KOPT-K1 (cell line): ENCODE data around the gene PLEKHM2.
"Not testable (repeated sequence)": the region's sequence is repeated elsewhere in the genome, so short reads cannot be mapped to it uniquely, and the experiment has no call there.

Experiments used
- H3K27ac ChIP-seq: fragments of 200-600 bp; sonication (generic); 2 replicates; pipeline ENCODE4 v1.5.1; 2016; ENCODE audit warnings: antibody characterized with exemption, mild to moderate bottlenecking, low read depth, low read length; ENCODE audit not compliant: poor library complexity, severe bottlenecking
- H3K36me3 ChIP-seq: fragments of 200-600 bp; sonication (generic); 2 replicates; pipeline ENCODE4 v1.5.1; 2017; ENCODE audit warnings: antibody characterized with exemption, mild to moderate bottlenecking, low read length, moderate library complexity; ENCODE audit not compliant: insufficient read depth
- H3K9me3 ChIP-seq: fragments of 200-600 bp; sonication (generic); 2 replicates; pipeline ENCODE4 v1.5.1; 2017; ENCODE audit warnings: antibody characterized with exemption, low read length, mild to moderate bottlenecking; ENCODE audit not compliant: insufficient read depth, poor library complexity, severe bottlenecking

The PLEKHM2 gene, protein sequence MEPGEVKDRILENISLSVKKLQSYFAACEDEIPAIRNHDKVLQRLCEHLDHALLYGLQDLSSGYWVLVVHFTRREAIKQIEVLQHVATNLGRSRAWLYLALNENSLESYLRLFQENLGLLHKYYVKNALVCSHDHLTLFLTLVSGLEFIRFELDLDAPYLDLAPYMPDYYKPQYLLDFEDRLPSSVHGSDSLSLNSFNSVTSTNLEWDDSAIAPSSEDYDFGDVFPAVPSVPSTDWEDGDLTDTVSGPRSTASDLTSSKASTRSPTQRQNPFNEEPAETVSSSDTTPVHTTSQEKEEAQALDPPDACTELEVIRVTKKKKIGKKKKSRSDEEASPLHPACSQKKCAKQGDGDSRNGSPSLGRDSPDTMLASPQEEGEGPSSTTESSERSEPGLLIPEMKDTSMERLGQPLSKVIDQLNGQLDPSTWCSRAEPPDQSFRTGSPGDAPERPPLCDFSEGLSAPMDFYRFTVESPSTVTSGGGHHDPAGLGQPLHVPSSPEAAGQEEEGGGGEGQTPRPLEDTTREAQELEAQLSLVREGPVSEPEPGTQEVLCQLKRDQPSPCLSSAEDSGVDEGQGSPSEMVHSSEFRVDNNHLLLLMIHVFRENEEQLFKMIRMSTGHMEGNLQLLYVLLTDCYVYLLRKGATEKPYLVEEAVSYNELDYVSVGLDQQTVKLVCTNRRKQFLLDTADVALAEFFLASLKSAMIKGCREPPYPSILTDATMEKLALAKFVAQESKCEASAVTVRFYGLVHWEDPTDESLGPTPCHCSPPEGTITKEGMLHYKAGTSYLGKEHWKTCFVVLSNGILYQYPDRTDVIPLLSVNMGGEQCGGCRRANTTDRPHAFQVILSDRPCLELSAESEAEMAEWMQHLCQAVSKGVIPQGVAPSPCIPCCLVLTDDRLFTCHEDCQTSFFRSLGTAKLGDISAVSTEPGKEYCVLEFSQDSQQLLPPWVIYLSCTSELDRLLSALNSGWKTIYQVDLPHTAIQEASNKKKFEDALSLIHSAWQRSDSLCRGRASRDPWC

GRCh38 chr1:15684042-15684461 is at the start of gene PLEKHM2:
Gene PLEKHM2, plus strand, starts transcription at chr1:15684320. Its CDS starts 239 bp downstream, at chr1:15684559.
- peak within 1 kb of the TSS; percentile 83 for H3K27ac ChIP-seq
- no peaks in the 10 kb centered on the region; the same call in 1 of the 2 replicates for H3K36me3 ChIP-seq
- no peaks in the 10 kb centered on the region for H3K9me3 ChIP-seq

DNA sequence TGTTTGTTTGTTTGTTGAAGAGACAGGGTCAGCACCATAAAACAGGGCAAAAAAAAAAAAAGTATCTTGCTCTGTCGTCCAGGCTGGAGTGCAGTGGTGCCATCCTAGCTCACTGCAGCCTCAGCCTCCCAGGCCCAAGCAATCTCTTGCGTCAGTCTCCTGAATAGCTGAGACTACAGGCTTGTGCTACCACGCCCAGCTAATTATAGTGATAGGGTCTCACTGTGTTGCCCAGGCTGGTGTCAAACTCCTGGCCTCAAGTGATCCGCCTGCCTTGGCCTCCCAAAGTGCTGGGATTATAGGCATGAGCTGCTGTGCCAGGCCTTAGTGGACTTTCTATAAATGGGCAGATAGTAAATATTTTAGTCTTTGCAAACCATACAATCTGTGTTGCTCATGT is 47.7 kb upstream of the PLEKHM2 start:
- no peak overlapping the region for H3K27ac ChIP-seq
- H3K36me3 ChIP-seq, result peaks cover 99% of the 10 kb centered on the region
- no peaks in the 10 kb centered on the region for H3K9me3 ChIP-seq

GRCh38 chr1:15637826-15638225 is 46.3 kb upstream of the PLEKHM2 start:
- no peak overlapping the region for H3K27ac ChIP-seq
- no peaks in the 10 kb centered on the region for H3K9me3 ChIP-seq
- H3K36me3 ChIP-seq, result peaks cover 99% of the 10 kb centered on the region

DNA sequence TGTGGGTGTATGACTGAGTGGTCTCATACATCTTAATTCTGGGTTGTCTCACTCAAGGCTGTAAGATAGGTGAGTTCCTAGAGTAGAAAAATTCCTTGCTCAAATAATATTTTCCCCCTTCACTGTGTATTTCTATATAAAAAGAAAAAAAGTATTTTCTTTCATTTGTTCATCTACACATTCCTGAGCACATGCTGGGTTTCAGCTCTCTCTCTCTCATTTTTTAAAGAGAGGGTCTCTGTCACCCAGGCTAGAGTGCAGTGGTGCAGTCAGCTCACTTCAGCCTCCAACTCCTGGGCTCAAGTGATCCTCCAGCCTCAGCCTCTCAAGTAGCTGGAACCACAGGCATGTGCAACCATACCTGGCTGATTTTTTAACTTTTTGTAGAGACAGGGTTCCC is 44.9 kb upstream of the PLEKHM2 start:
- Histone ChIP-seq H3K27ac (no peak overlapping the region), H3K9me3 (no peaks in the 10 kb centered on the region), H3K36me3 (peaks cover 98% of the 10 kb centered on the region)

DNA sequence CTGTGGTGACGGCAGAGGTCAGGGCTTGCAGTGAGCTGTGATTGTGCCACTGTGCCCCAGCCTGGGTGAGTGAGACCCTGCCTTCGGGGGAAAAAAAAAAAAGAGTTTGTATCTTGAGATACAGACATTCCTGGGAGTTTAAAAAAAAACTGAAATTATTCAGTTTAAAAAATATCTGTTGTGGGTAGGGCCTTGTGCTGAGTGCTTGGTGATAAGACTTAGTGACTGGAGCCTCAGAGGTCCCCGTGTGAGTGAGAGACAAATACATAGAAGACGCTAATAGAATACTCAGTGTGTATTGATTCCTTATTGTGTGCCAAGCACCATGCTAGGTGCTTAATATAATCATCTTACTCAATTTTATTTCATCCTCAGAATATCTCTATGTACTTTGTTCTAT is 44.2 kb upstream of the PLEKHM2 start:
- peaks cover 96% of the 10 kb centered on the region for H3K36me3 ChIP-seq
- H3K9me3 ChIP-seq, result no peaks in the 10 kb centered on the region
- no peak overlapping the region for H3K27ac ChIP-seq

GRCh38 chr1:15640667-15641066 is 43.5 kb upstream of the PLEKHM2 start:
- Histone ChIP-seq H3K27ac (no peak overlapping the region), H3K36me3 (peaks cover 96% of the 10 kb centered on the region)

DNA sequence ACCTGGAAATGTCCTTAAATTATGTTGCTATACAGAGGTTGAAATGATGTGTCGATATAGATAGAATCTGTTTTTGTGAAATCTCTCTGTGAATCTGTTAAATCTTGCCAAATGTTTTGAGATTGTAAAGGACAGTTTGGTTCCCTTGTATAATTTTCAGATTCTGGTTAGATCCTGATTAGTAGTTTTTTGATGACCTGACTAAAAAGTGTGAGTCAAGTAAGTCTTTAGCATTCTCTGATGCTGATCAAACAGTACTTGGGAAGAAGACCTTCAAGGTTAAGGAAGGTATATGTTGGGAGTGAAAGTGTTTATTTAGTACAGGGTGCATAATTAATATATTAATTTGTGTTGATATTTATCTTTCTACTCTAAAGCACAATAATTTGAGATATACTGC is 34.2 kb upstream of the PLEKHM2 start:
- peaks cover 95% of the 10 kb centered on the region for H3K36me3 ChIP-seq
- no peaks in the 10 kb centered on the region for H3K9me3 ChIP-seq
- H3K27ac ChIP-seq, result no peak overlapping the region

More at GRCh38 chr1:15640667-15641066, 43.5 kb upstream of the PLEKHM2 start:
- H3K9me3 ChIP-seq, result no peaks in the 10 kb centered on the region

GRCh38 chr1:15650433-15650832 is 33.7 kb upstream of the PLEKHM2 start:
- Histone ChIP-seq H3K27ac (no peak overlapping the region), H3K36me3 (peaks cover 95% of the 10 kb centered on the region)

GRCh38 chr1:15652130-15652529 is 32.0 kb upstream of the PLEKHM2 start:
- H3K27ac ChIP-seq, H3K9me3 ChIP-seq: not testable (repeated sequence)
- peaks cover 94% of the 10 kb centered on the region for H3K36me3 ChIP-seq

More at GRCh38 chr1:15650433-15650832, 33.7 kb upstream of the PLEKHM2 start:
- H3K9me3 ChIP-seq, result no peaks in the 10 kb centered on the region

DNA sequence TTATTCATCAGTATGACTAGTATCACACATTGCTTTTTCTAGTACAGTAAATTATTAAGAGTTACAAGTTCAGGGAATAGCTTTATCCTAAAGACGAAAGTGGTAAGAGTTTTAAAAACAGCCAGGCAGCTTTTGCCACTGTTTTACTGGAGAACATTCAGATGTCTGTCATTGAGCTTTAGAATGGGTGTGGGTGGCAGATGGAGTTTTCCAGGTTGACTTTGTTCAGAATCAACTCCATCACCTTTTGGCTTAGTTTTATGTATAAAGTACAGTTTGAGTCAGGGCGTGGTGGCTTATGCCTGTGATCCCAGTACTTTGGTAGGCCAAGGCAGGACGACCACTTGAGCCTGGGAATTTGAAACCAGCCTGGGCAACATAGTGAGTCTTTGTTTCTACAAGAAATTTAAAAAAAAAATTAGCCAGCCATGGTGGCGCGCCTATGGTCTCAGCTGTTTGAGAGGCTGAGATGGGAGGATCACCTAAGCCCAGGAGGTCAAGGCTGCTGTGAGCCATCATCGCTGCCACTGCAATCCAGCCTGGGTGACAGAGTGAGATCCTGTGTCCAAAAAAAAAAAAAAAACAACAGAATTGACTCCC is 29.9 kb upstream of the PLEKHM2 start:
- Histone ChIP-seq H3K9me3 (no peaks in the 10 kb centered on the region), H3K36me3 (peaks cover 93% of the 10 kb centered on the region), H3K27ac (no peak overlapping the region)

GRCh38 chr1:15656464-15656863 is 27.7 kb upstream of the PLEKHM2 start:
- no peak overlapping the region for H3K27ac ChIP-seq
- peaks cover 95% of the 10 kb centered on the region for H3K36me3 ChIP-seq

GRCh38 chr1:15657021-15657420 is 27.1 kb upstream of the PLEKHM2 start:
- Histone ChIP-seq H3K36me3 (peaks cover 95% of the 10 kb centered on the region), H3K27ac (no peak overlapping the region), H3K9me3 (no peaks in the 10 kb centered on the region)

More at GRCh38 chr1:15656464-15656863, 27.7 kb upstream of the PLEKHM2 start:
- H3K9me3 ChIP-seq, result no peaks in the 10 kb centered on the region

DNA sequence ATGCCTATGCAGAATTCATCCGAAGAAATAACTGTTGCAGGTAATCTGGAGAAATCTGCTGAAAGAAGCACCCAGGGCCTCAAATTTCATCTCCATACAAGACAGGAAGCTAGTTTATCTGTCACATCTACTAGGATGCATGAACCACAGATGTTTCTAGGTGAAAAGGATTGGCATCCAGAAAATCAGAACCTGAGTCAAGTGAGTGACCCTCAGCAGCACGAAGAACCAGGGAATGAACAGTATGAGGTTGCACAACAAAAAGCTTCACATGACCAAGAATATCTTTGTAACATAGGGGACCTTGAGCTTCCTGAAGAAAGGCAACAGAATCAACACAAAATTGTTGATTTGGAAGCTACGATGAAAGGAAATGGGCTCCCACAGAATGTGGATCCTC is 24.0 kb upstream of the PLEKHM2 start:
- no peak overlapping the region for H3K27ac ChIP-seq
- H3K36me3 ChIP-seq, result peaks cover 94% of the 10 kb centered on the region
- no peaks in the 10 kb centered on the region for H3K9me3 ChIP-seq

DNA sequence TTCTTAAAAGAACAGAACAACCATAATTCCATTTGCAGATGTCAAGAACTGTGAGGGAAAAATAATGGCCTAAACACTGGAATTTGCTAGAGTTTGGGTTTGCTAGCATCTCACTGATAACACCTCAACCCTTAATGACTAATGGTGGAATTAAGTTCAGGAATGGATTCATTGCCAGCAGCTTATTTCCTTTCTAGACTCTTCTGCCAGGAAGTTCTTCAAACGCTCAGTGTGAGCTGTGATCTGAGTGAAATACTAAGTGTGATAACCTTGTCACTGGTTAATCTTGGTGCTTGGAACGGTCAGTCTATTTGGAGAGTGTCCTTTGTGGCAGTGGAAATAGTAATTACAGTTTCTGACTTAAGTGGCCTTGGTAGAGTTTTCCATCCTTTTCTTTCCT is 21.6 kb upstream of the PLEKHM2 start:
- Histone ChIP-seq H3K9me3 (no peaks in the 10 kb centered on the region), H3K27ac (no peak overlapping the region), H3K36me3 (peaks cover 76% of the 10 kb centered on the region)

DNA sequence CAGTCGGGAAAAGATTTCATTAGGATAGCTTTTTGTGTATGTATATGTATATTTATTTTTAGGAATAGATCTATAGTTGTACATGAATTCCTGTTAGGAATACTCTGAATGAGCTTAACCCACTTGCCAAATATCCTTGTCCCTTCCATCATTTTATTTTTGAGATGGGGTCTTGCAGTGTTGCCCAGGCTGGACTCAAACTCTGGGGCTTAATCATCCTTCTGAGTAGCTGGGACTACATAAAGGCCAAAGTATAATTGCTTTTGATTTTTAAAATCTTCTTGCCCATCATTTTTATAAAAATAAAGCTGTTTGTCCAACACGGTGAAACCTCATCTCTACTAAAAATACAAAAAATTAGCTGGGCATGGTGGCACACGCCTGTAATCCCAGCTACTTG is 20.2 kb upstream of the PLEKHM2 start:
- H3K36me3 ChIP-seq, result peaks cover 63% of the 10 kb centered on the region
- H3K27ac ChIP-seq, result no peak overlapping the region
- H3K9me3 ChIP-seq, result no peaks in the 10 kb centered on the region
